ENCODE results near the gene KRTAP13-2. TPM values are rescaled to one million over a fixed set of nuclear protein-coding genes. Genes with fewer than 3 reads are reported as not detected.

The KRTAP13-2 gene
- total RNA-seq, 6 experiments from 2014 or later = not detected

GRCh38 chr21:30332681-30333080 lies 39.4 kb downstream of the KRTAP13-2 start:
- H3K27me3 ChIP-seq = no peaks in the 10 kb centered on the region
- no peaks in the 10 kb centered on the region for H3K36me3 ChIP-seq
- intact Hi-C loops (cut with DNase I) = no loop called here
- DNase-seq (no peak), ATAC-seq (no peak)
- H3K9me3 ChIP-seq = no peaks in the 10 kb centered on the region
- TF ChIP-seq POLR2A (IDR thresholded peaks at IDR 0.05) (no peak), CTCF (IDR thresholded peaks at IDR 0.05) (no peak)
- WGBS (ENCODE audit: insufficient coverage, low coverage, low lambda C conversion rate, missing lambda C conversion rate) = 60% methylated on average over 2 of the region's 2 CpGs
- no peak overlapping the region for H3K27ac ChIP-seq
- no peaks in the 10 kb centered on the region for H3K4me1 ChIP-seq
- no peak overlapping the region for H3K4me3 ChIP-seq

GRCh38 chr21:30329203-30329875 lies 42.7 kb downstream of the KRTAP13-2 start:
- ATAC-seq (no peak), DNase-seq (no peak)
- 44% methylated on average over 3 of the region's 4 CpGs for WGBS (ENCODE audit: insufficient coverage, low coverage, low lambda C conversion rate, missing lambda C conversion rate)
- intact Hi-C loops (cut with DNase I) = no loop called here
- Histone ChIP-seq H3K36me3 (no peaks in the 10 kb centered on the region), H3K27me3 (no peaks in the 10 kb centered on the region), H3K27ac (no peak overlapping the region), H3K4me3 (no peak overlapping the region), H3K9me3 (peaks cover 0 to 3% (median 0%) of the 10 kb centered on the region in 4 donors), H3K4me1 (no peaks in the 10 kb centered on the region)
- TF ChIP-seq CTCF (IDR thresholded peaks at IDR 0.05) = no peak

- intact Hi-C loops (cut with DNase I) = no loop called here
- TF ChIP-seq CTCF (IDR thresholded peaks at IDR 0.05) (no peak), POLR2A (IDR thresholded peaks at IDR 0.05) (no peak)
- Histone ChIP-seq H3K27ac (no peak overlapping the region), H3K4me1 (no peaks in the 10 kb centered on the region), H3K4me3 (no peak overlapping the region), H3K36me3 (no peaks in the 10 kb centered on the region), H3K9me3 (peaks cover 0 to 3% (median 0%) of the 10 kb centered on the region in 4 donors), H3K27me3 (no peaks in the 10 kb centered on the region)
- no peak for ATAC-seq
- no peak for DNase-seq
Measured at GRCh38 chr21:30326390-30326789, 45.7 kb downstream of the KRTAP13-2 start.

Small RNAs within 50 kb of the gene (microRNA-seq; reads per million reads assigned to microRNA genes)
- gene MIR4327 = 0 reads per million in 2 donors

Small RNAs within 50 kb of the gene (small RNA-seq; reads per million reads assigned to genes)
- gene KRTAP23-1 (0 reads per million in 2 experiments), gene MIR4327 (0 reads per million in 2 experiments)

Other genes with a start within 250 kb of the KRTAP13-2 start
- not detected for gene CLDN17, start 205.5 kb downstream of the KRTAP13-2 start, total RNA-seq
- not detected for gene CLDN8, start 156.2 kb downstream of the KRTAP13-2 start, total RNA-seq
- gene KRTAP24-1, start 89.3 kb downstream of the KRTAP13-2 start, total RNA-seq = not detected
- gene KRTAP25-1, start 82.8 kb downstream of the KRTAP13-2 start, total RNA-seq = not detected
- not detected for gene KRTAP26-1, start 52.0 kb downstream of the KRTAP13-2 start, total RNA-seq
- gene KRTAP27-1, start 34.6 kb downstream of the KRTAP13-2 start, total RNA-seq = not detected
- gene KRTAP23-1, start 23.7 kb downstream of the KRTAP13-2 start, total RNA-seq = not detected
- not detected for gene KRTAP13-1, start 23.8 kb upstream of the KRTAP13-2 start, total RNA-seq
- not detected for gene KRTAP13-3, start 53.7 kb upstream of the KRTAP13-2 start, total RNA-seq
- not detected for gene KRTAP13-4, start 57.9 kb upstream of the KRTAP13-2 start, total RNA-seq
- not detected for gene KRTAP15-1, start 68.0 kb upstream of the KRTAP13-2 start, total RNA-seq
- gene KRTAP19-1, start 108.1 kb upstream of the KRTAP13-2 start, total RNA-seq = not detected
- not detected for gene KRTAP19-2, start 115.2 kb upstream of the KRTAP13-2 start, total RNA-seq
- not detected for gene KRTAP19-3, start 119.7 kb upstream of the KRTAP13-2 start, total RNA-seq
- gene KRTAP19-4, start 124.9 kb upstream of the KRTAP13-2 start, total RNA-seq = not detected
- not detected for gene KRTAP19-5, start 129.9 kb upstream of the KRTAP13-2 start, total RNA-seq
- not detected for gene KRTAP19-6, start 169.6 kb upstream of the KRTAP13-2 start, total RNA-seq
- gene KRTAP19-7, start 189.0 kb upstream of the KRTAP13-2 start, total RNA-seq = not detected
- not detected for gene KRTAP22-2, start 218.1 kb upstream of the KRTAP13-2 start, total RNA-seq
- gene KRTAP6-3, start 220.2 kb upstream of the KRTAP13-2 start, total RNA-seq = not detected
- gene KRTAP6-2, start 226.6 kb upstream of the KRTAP13-2 start, total RNA-seq = not detected
- not detected for gene KRTAP22-1, start 228.8 kb upstream of the KRTAP13-2 start, total RNA-seq
- gene KRTAP6-1, start 241.7 kb upstream of the KRTAP13-2 start, total RNA-seq = not detected
- gene KRTAP20-1, start 244.2 kb upstream of the KRTAP13-2 start, total RNA-seq = not detected
- gene KRTAP20-4, start 248.4 kb upstream of the KRTAP13-2 start, total RNA-seq = not detected

Measured in right lobe of liver (tissue), 6 donors.